GM19452 (cell line): ENCODE data around the gene LIM2.
"Not testable (repeated sequence)": the region's sequence is repeated elsewhere in the genome, so short reads cannot be mapped to it uniquely, and the experiment has no call there.

Source experiments
- ATAC-seq: cut with Tn5 transposase; IDR thresholded peaks from one replicate; pipeline ENCODE4 v1.9.1; 2021; ENCODE audit not compliant: unreplicated experiment

The LIM2 gene

GRCh38 chr19:51397453-51397852, 9.7 kb upstream of the LIM2 start:
- ATAC-seq = not testable (repeated sequence)

GRCh38 chr19:51396175-51396574, 8.4 kb upstream of the LIM2 start:
- no peak for ATAC-seq

GRCh38 chr19:51394050-51394836, 6.5 kb upstream of the LIM2 start:
- ATAC-seq = peak; percentile 88

- ATAC-seq = no peak
Observed at GRCh38 chr19:51392701-51393100, 4.9 kb upstream of the LIM2 start.

GRCh38 chr19:51391073-51391611, 3.4 kb upstream of the LIM2 start:
- ATAC-seq = no peak

- no peak for ATAC-seq
Observed at GRCh38 chr19:51389143-51389542, 1.4 kb upstream of the LIM2 start.

DNA sequence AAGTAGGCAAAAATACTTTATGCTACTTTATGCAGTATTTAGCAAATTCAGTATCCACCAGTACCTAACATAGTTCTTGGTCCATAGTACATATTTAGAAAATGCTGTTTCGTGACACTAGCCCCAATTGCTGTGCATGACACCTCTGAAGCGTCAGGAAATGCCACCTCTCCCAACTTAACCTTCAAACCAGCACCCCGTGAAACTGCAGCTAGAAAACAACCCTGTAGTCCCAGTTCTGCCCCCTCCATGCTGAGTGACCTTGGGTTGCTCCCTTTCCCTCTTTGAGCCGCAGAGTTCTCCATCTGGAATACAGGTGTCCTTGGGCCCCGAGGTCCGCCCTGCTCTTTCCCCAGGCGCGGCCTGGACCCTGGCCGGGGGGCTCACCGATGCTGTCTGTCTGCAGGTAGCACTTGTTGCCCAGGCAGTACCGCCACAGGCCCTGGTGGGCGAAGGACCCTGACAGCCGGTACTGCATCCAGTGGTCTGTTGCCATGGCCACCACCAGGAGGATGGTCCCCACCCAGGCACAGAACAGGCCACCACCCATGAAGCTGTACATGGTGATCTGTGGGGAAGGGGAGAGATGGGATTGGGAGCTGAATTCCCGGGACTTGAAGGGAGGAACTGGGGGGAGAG, 773 bp downstream of the LIM2 start:
- no peak for ATAC-seq

DNA sequence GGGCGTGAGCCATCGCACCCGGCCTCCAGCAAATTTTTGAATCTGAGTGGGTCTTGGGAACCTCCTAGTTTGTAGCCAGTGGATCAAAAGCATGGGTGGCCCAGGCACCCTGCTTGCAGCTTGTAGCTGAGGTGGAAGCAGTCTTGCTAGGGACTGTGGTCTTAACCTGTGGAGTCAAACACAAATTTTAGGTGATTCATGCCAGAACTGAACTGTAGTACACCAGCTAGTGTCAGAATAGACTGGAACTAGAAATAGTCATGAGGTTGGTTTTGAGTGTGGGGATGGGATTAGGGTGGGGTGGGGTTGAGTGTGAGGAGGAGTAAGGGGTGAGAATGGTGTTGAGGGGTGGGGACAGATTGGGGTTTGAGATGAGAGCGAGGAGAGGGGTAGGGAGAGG, 5.8 kb downstream of the LIM2 start:
- ATAC-seq = no peak

- ATAC-seq = no peak
Observed at GRCh38 chr19:51380379-51380778, 7.4 kb downstream of the LIM2 start.

DNA sequence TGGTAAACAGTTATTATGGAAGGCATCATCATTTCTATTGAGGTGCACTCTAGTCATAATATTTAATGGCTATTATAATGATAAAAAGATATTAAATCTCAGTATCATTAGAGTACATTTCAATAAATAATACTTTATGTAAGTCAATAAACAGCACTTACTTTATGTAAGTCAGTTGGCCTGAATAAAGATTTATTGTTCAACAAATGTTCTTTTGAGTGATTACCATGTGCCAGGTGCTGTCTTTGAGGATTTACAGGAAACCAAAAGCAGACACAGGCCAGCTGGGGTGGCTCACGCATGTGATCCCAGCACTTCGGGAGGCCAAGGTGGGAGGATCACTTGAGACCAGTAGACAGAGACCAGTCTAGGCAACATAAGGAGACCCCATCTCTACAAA, 10.4 kb downstream of the LIM2 start:
- no peak for ATAC-seq

GRCh38 chr19:51375504-51376221, 12.1 kb downstream of the LIM2 start:
- no peak for ATAC-seq

GRCh38 chr19:51372649-51373504, 14.9 kb downstream of the LIM2 start, which contains the start of gene NKG7:
NKG7 (minus strand) TSS chr19:51372654; CDS start chr19:51372535, 119 bp downstream.
- no peak for ATAC-seq

GRCh38 chr19:51372021-51372648, 15.6 kb downstream of the LIM2 start:
- ATAC-seq = no peak

GRCh38 chr19:51371186-51371690, 16.5 kb downstream of the LIM2 start:
- ATAC-seq = no peak

DNA sequence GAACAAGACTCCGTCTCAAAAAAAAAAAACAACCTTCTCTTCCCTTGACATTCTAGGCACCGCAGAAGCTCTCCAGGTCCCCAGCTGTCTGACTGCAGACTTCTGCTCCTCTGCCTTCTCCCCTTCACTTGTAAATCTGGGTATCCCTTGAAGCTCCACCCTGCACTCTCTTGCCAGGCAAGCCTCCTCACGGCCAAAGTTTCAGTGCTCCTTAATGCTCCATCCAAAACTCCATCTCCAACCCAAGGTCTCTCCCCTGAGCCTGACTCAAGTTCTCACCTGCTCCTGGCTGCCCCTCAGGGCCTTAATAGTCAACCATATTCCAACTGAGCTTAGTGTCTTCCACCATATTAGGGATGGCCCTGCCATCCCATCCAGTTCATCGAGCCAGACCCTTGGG, 17.5 kb downstream of the LIM2 start:
- ATAC-seq = no peak

GRCh38 chr19:51368366-51369282, 19.1 kb downstream of the LIM2 start, which contains the start of gene CLDND2:
CLDND2 (minus strand) TSS chr19:51369003; CDS start chr19:51368577, 426 bp downstream.
- ATAC-seq = no peak

GRCh38 chr19:51367565-51368365, 20.0 kb downstream of the LIM2 start:
- peak; percentile 75 for ATAC-seq

GRCh38 chr19:51367255-51367564, 20.6 kb downstream of the LIM2 start:
- peak; percentile 11 for ATAC-seq
